HepG2 (cell line): ENCODE measurements around the gene IRF2BPL. TPM values are rescaled to one million over a fixed set of nuclear protein-coding genes. Genes with fewer than 3 reads are reported as not detected.
A peak's percentile ranks its signal among the peaks of the same experiment; 100 is the strongest.

Experiments
- FOXK1 ChIP-seq: sonication (generic); formaldehyde crosslinking; IDR thresholded peaks from 2 replicates; pipeline ENCODE4 v1.4.0; 2020; ENCODE audit warnings: low read depth, missing genetic modification reagents, borderline replicate concordance
- HDAC1 ChIP-seq: sonication (generic); formaldehyde crosslinking; IDR thresholded peaks from 2 replicates; pipeline ENCODE4 v1.5.1; 2020; ENCODE audit warnings: mild to moderate bottlenecking, missing genetic modification reagents
- HNRNPK ChIP-seq: fragments of 200-400 bp; formaldehyde crosslinking; IDR thresholded peaks from 2 replicates; pipeline ENCODE4 v1.6.1; 2018; ENCODE audit warnings: low read length, low read depth, moderate library complexity, mild to moderate bottlenecking; ENCODE audit not compliant: poor library complexity, severe bottlenecking
- NFRKB ChIP-seq: fragments of 450-650 bp; IDR thresholded peaks from 2 replicates; pipeline ENCODE4 v1.6.1; 2017
- NR2F6 ChIP-seq, 2 experiments: IDR thresholded peaks; 2 replicates each; pipeline ENCODE4 v1.6.1; 2016; ENCODE audit warnings: antibody characterized with exemption in 1 of 2, mild to moderate bottlenecking in 1 of 2
- SAP130 ChIP-seq: IDR thresholded peaks from 2 replicates; pipeline ENCODE4 v1.6.1; 2016; ENCODE audit warnings: low read depth
- STAT5B ChIP-seq: sonication (generic); formaldehyde crosslinking; IDR thresholded peaks from 2 replicates; pipeline ENCODE4 v1.4.0; 2020; ENCODE audit warnings: missing genetic modification reagents
- TBX3 ChIP-seq: fragments of 450-650 bp; IDR thresholded peaks from 2 replicates; pipeline ENCODE4 v1.6.1; 2017; ENCODE audit warnings: antibody characterized with exemption, mild to moderate bottlenecking, inconsistent platforms, borderline replicate concordance
- TFDP2 ChIP-seq: sonication (generic); formaldehyde crosslinking; IDR thresholded peaks from 2 replicates; pipeline ENCODE4 v1.4.0; 2020; ENCODE audit warnings: missing genetic modification reagents
- ZBTB21 ChIP-seq: sonication (generic); formaldehyde crosslinking; IDR thresholded peaks from 2 replicates; pipeline ENCODE4 v1.4.0; 2020; ENCODE audit warnings: missing genetic modification reagents
- ZBTB7A ChIP-seq: sonication (generic); formaldehyde crosslinking; IDR thresholded peaks from 2 replicates; pipeline ENCODE4 v1.8.0; 2022; ENCODE audit warnings: mild to moderate bottlenecking, missing genetic modification reagents
- ZBTB8A ChIP-seq: sonication (generic); formaldehyde crosslinking; IDR thresholded peaks from 2 replicates; pipeline ENCODE4 v1.4.0; 2020; ENCODE audit warnings: mild to moderate bottlenecking, low read depth, missing genetic modification reagents, borderline replicate concordance
- ZIK1 ChIP-seq: sonication (generic); formaldehyde crosslinking; IDR thresholded peaks from 2 replicates; pipeline ENCODE4 v1.5.0; 2020; ENCODE audit warnings: mild to moderate bottlenecking, low read depth, missing genetic modification reagents, borderline replicate concordance
- ZNF12 ChIP-seq: sonication (generic); formaldehyde crosslinking; IDR thresholded peaks from 2 replicates; pipeline ENCODE4 v1.5.0; 2020; ENCODE audit warnings: missing genetic modification reagents
- ZNF136 ChIP-seq: sonication (generic); formaldehyde crosslinking; IDR thresholded peaks from 2 replicates; pipeline ENCODE4 v1.8.1; 2022; ENCODE audit warnings: low read depth, mild to moderate bottlenecking, moderate library complexity, missing genetic modification reagents
- ZNF207 ChIP-seq: fragments of 450-650 bp; IDR thresholded peaks from 2 replicates; pipeline ENCODE4 v1.6.1; 2016; ENCODE audit warnings: antibody characterized with exemption, borderline replicate concordance
- ZNF333 ChIP-seq: sonication (generic); formaldehyde crosslinking; IDR thresholded peaks from 2 replicates; pipeline ENCODE4 v1.4.0; 2020; ENCODE audit warnings: mild to moderate bottlenecking, missing genetic modification reagents, borderline replicate concordance
- ZNF530 ChIP-seq: sonication (generic); formaldehyde crosslinking; IDR thresholded peaks from 2 replicates; pipeline ENCODE4 v1.5.0; 2020; ENCODE audit warnings: low read depth, mild to moderate bottlenecking, missing genetic modification reagents
- ZNF746 ChIP-seq: sonication (generic); formaldehyde crosslinking; IDR thresholded peaks from 2 replicates; pipeline ENCODE4 v1.8.0; 2022; ENCODE audit warnings: mild to moderate bottlenecking, missing genetic modification reagents
- polyA plus RNA-seq, 8 experiments: library from polyadenylated mRNA; depleted of rRNA in 3 of 8; stranded (reverse) in 7 of 8; unstranded in 1 of 8; fragments of >200 nt; fragmentation: Illumina TruSeq in 4 of 8; extraction: Trizol in 4 of 8; gene quantifications; 2 replicates each; pipeline versions ENCODE4 v1.2.1 to v1.2.3, GENCODE V29; 2011 to 2016; ENCODE audit warnings: low read depth in 4 of 8, missing spikeins in 1 of 8, mixed read lengths in 1 of 8; ENCODE audit not compliant: insufficient read depth in 1 of 8
- total RNA-seq, 5 experiments: library from RNA; depleted of rRNA; stranded (reverse); fragments of >200 nt; fragmentation: Illumina TruSeq; extraction: Trizol; gene quantifications; 2 replicates each; pipeline ENCODE4 v1.2.3, GENCODE V29; 2016; ENCODE audit warnings: low read depth in 1 of 5
- TF ChIP-seq, protein P1 (sequence below): sonication (generic); formaldehyde crosslinking; IDR thresholded peaks from 2 replicates; pipeline ENCODE4 v1.9.0; 2021; ENCODE audit warnings: mild to moderate bottlenecking, missing genetic modification reagents
- TF ChIP-seq, protein P2 (sequence below): sonication (generic); formaldehyde crosslinking; IDR thresholded peaks from 2 replicates; pipeline ENCODE4 v1.8.1; 2023; ENCODE audit warnings: missing genetic modification reagents, inconsistent platforms, borderline replicate concordance

The IRF2BPL gene
- total and polyA plus RNA-seq, 2 of the 13 experiments (the other 11 are each of a cell fraction or from before 2014, with no cell fraction given) = 6.6 to 8.4 TPM

GRCh38 chr14:77040059-77040740 lies 11.7 kb upstream of the IRF2BPL start (continued):
- TF ChIP-seq HNRNPK (no peak), STAT5B (CRISPR knock-in tag) (no peak), ZNF136 (no peak), HDAC1 (peak; percentile 83), ZBTB8A (CRISPR knock-in tag) (no peak), TFDP2 (CRISPR knock-in tag) (peak; percentile 57; the same call in 1 of the 2 replicates), ZIK1 (CRISPR knock-in tag) (no peak), NFRKB (no peak), NR2F6 (IDR thresholded peaks at IDR 0.05) (peak; percentile 22; the same call in 1 of the 2 replicates), NR2F6 (CRISPR knock-in tag; IDR thresholded peaks at IDR 0.05) (0 out of 2 replicates have a peak, but pooled peaks have one; percentile 38), ZNF746 (CRISPR knock-in tag) (peak; percentile 93), ZNF207 (no peak), ZNF12 (CRISPR knock-in tag) (no peak), ZNF530 (CRISPR knock-in tag) (no peak), SAP130 (CRISPR knock-in tag) (peak; percentile 95), FOXK1 (peak; percentile 30; the same call in 1 of the 2 replicates), TBX3 (no peak), ZBTB21 (CRISPR knock-in tag) (no peak), ZBTB7A (no peak), ZNF333 (CRISPR knock-in tag) (no peak)
- TF ChIP-seq, protein P1, sequence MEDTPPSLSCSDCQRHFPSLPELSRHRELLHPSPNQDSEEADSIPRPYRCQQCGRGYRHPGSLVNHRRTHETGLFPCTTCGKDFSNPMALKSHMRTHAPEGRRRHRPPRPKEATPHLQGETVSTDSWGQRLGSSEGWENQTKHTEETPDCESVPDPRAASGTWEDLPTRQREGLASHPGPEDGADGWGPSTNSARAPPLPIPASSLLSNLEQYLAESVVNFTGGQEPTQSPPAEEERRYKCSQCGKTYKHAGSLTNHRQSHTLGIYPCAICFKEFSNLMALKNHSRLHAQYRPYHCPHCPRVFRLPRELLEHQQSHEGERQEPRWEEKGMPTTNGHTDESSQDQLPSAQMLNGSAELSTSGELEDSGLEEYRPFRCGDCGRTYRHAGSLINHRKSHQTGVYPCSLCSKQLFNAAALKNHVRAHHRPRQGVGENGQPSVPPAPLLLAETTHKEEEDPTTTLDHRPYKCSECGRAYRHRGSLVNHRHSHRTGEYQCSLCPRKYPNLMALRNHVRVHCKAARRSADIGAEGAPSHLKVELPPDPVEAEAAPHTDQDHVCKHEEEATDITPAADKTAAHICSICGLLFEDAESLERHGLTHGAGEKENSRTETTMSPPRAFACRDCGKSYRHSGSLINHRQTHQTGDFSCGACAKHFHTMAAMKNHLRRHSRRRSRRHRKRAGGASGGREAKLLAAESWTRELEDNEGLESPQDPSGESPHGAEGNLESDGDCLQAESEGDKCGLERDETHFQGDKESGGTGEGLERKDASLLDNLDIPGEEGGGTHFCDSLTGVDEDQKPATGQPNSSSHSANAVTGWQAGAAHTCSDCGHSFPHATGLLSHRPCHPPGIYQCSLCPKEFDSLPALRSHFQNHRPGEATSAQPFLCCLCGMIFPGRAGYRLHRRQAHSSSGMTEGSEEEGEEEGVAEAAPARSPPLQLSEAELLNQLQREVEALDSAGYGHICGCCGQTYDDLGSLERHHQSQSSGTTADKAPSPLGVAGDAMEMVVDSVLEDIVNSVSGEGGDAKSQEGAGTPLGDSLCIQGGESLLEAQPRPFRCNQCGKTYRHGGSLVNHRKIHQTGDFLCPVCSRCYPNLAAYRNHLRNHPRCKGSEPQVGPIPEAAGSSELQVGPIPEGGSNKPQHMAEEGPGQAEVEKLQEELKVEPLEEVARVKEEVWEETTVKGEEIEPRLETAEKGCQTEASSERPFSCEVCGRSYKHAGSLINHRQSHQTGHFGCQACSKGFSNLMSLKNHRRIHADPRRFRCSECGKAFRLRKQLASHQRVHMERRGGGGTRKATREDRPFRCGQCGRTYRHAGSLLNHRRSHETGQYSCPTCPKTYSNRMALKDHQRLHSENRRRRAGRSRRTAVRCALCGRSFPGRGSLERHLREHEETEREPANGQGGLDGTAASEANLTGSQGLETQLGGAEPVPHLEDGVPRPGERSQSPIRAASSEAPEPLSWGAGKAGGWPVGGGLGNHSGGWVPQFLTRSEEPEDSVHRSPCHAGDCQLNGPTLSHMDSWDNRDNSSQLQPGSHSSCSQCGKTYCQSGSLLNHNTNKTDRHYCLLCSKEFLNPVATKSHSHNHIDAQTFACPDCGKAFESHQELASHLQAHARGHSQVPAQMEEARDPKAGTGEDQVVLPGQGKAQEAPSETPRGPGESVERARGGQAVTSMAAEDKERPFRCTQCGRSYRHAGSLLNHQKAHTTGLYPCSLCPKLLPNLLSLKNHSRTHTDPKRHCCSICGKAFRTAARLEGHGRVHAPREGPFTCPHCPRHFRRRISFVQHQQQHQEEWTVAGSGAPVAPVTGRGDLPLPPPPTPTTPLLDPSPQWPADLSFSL (CRISPR knock-in tag) = no peak
- TF ChIP-seq, protein P2, sequence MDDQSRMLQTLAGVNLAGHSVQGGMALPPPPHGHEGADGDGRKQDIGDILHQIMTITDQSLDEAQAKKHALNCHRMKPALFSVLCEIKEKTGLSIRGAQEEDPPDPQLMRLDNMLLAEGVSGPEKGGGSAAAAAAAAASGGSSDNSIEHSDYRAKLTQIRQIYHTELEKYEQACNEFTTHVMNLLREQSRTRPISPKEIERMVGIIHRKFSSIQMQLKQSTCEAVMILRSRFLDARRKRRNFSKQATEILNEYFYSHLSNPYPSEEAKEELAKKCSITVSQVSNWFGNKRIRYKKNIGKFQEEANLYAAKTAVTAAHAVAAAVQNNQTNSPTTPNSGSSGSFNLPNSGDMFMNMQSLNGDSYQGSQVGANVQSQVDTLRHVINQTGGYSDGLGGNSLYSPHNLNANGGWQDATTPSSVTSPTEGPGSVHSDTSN (CRISPR knock-in tag) = no peak
